CMK (cell line): Measurements from ENCODE around the gene PDZD8.
"Not testable (repeated sequence)": the region's sequence is repeated elsewhere in the genome, so short reads cannot be mapped to it uniquely, and the experiment has no call there.

ENCODE experiments used
- DNase-seq: peaks from one replicate; pipeline ENCODE4 v3.0.0-alpha.2; 2010; ENCODE audit warnings: low read depth

PDZD8 gene

GRCh38 chr10:117254774-117255735 is 120.2 kb downstream of the PDZD8 start:
- no peak for DNase-seq

- no peak for DNase-seq
These were observed 120.9 kb downstream of the PDZD8 start for GRCh38 chr10:117254338-117254737.

- no peak for DNase-seq
These were observed 121.3 kb downstream of the PDZD8 start for GRCh38 chr10:117253908-117254307.

DNA sequence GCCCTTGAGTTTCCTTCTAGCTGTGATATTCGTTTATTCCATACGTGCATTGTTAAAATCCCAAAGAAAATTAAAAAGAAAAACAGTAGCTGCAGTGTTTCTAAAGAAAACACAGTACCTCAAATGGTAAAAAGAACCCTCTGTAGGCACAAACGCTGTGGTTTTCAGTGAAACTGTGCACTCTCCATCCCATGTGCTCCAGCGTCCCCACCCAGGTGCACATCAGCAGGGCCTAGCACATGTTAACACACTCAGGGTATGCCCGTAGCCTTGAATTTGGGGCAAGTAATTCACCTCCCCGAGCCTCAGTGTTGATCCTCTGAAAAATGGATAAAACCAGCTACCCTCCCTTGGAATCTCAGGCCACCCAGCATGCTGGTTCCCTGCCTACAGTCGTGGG is 124.8 kb downstream of the PDZD8 start:
- DNase-seq: no peak

GRCh38 chr10:117249493-117250093 is 125.6 kb downstream of the PDZD8 start:
- no peak for DNase-seq

DNA sequence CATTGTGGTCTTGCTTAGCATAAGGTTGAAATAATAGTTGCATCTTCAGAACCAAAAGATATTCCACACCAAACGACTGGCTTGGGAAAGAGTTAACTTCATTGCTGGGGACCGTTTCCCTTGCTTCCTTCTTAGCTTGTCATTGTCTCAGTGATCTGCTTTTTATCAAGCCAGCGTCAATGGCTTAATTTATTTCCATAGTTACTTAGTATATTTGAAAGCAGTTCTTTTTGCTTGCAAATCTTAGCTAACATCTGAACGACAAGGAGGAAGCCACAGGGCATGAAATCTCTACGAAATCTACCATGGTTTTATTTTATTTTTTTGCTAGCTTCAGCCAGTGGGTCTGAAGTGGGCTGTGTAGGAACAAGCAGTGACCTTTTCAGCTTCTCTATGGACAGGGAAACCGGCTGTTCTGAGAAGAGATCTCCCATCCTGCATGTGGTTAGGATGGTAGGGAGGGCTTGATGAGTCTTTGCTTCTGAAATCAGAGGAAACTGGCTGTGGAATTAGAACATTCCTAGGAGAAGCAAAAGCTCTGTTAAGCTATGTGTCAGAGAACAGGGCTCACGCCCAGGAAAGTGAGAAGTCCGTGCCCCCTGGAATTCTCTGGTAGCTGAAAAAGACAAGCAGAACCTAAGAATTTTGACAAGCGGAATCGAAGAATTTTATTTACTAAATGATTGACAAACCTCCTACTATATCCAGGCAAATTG is 126.3 kb downstream of the PDZD8 start:
- DNase-seq: no peak

- no peak for DNase-seq
These were observed 128.1 kb downstream of the PDZD8 start for GRCh38 chr10:117246997-117247671.

- no peak for DNase-seq
These were observed 132.8 kb downstream of the PDZD8 start for GRCh38 chr10:117242463-117242832.

DNA sequence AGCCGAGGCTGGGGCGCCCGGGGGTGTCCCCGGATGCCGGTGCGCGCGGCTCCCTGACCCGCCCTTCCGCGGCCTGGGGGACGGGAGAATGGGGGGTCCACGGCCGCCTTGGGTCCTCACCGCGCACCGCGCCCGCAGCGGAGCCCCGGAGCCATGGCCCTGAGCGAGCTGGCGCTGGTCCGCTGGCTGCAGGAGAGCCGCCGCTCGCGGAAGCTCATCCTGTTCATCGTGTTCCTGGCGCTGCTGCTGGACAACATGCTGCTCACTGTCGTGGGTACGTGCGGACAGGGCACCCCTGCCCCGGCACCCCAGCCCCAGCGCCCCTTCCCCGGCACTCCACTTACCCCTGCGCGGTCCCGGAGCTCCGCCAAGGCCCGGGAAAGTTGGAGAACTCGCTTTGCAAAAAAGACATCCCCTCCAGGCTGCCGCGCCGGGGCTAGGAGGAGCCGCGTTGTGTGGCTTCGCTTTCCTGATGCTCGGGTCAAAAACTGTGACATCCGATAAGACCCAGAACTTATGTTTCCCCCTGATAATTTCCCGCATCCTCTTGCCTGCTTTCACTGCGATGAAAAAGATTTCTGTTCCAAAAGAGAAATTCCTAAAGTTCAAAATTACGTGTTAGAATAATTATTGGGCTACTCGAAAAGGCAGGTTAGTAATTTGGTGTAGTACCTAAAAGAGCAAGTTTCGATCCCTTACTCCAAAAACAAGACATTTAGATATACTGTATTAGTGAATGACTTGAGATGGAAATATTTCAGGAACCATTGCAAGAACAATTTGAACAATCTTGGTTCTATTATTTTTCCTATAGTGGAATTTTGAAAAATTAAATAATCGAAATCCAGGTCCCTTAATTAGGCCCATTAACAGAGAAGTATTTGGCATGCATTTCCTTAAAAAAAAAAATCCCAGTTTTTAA is 133.4 kb downstream of the PDZD8 start:
- DNase-seq: no peak

- DNase-seq: no peak
These were observed 134.4 kb downstream of the PDZD8 start, which contains the start of gene SLC18A2 for GRCh38 chr10:117240621-117241529. Gene SLC18A2 (plus strand): TSS chr10:117241114. CDS start chr10:117241694, 580 bp downstream.

- no peak for DNase-seq
These were observed 135.3 kb downstream of the PDZD8 start for GRCh38 chr10:117239721-117240620.

- no peak for DNase-seq
These were observed 136.2 kb downstream of the PDZD8 start for GRCh38 chr10:117239051-117239450.

DNA sequence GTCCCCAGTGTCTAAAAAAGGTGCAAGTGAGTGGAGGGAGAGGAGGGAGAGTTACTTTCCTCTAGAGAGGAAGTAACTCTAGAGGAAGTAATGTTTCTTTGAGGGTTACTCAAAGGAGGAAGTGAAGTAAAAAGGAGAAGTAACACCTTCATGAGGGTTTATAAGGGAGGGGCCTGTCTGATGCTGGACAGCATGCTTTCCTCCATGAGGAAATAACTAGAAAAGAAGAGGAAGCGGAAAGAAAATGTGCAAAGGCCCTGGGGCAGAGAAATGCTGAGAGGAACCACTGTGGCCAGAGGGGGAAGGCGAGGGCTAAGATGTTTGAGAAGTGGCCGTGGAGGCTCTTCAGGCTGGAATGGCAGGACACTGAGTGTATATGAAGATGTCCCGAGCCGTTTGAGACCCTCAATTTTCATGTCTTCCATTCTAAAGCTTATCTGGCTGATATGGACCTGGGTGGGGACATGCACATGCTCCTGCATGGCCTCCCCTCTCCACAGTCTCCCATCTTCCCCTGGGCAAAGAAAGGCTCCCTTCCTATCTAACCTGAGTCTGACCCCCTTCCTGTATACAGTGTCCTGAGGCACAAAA is 137.7 kb downstream of the PDZD8 start:
- no peak for DNase-seq

- DNase-seq: not testable (repeated sequence)
These were observed 145.1 kb downstream of the PDZD8 start for GRCh38 chr10:117230107-117230506.

DNA sequence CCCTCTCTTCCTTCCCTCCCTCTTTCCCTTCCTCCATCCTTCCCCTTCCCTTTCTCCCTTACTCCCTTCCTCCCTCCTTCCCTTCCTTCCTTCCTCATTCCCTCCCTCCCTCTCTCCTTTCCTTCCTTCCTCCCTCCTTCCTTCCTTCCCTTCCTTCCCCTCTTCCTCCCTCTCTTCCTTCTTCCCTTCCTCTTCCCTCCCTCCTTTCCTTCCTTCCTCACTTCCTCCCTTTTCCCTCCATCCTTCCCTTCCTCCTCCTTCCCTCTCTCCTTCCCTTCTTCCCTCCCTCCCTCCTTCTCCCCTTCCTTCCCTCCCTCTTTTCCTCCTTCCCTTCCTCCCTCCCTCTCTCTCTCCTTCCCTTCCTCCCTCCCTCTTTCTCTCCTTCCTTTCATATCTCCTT is 147.0 kb downstream of the PDZD8 start:
- DNase-seq: no peak
